GM18499 (cell line): ENCODE measurements around the gene SDR39U1.

Experiments used
- ATAC-seq: cut with Tn5 transposase; IDR thresholded peaks from one replicate; pipeline ENCODE4 v1.9.1; 2021; ENCODE audit warnings: moderate number of reproducible peaks; ENCODE audit not compliant: insufficient read depth, unreplicated experiment

Gene SDR39U1

GRCh38 chr14:24392325-24393091 is 50.1 kb downstream of the SDR39U1 start:
- no peak for ATAC-seq

GRCh38 chr14:24390701-24391468 is 51.7 kb downstream of the SDR39U1 start:
- no peak for ATAC-seq
